ENCODE measurements around the gene TOP3A. TPM values are rescaled to one million over a fixed set of nuclear protein-coding genes. Genes with fewer than 3 reads are reported as not detected.

The TOP3A gene
- total RNA-seq, 3 donors from 2014 or later (not counting 1 experiment from before 2014, with no cell fraction given): 38.1 to 59.7 (median 53.2) TPM

DNA sequence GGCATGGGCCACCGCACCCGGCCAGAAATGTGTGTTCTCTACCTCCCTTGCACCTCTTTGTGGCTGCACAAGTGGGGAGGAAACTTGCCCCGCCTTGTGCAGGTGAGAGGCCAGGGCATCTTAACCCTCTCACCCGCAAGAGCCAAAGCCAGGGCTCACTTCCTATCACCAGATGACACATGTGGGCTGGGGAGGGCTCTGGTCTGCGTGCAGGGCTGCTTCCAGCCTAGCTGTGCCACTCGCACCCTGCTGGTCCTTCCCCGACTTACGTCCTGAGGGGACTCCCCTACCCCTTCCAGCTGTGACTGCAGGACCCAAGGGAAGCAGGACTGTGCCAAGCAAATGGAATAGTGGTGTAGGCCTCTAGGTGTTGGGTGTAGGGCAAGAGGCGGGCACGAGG lies 47.4 kb downstream of the TOP3A start:
- H3K36me3 Mint-ChIP-seq: no peaks in the 10 kb centered on the region
- no peak overlapping the region for H3K4me3 Mint-ChIP-seq
- TF ChIP-seq, protein P1, sequence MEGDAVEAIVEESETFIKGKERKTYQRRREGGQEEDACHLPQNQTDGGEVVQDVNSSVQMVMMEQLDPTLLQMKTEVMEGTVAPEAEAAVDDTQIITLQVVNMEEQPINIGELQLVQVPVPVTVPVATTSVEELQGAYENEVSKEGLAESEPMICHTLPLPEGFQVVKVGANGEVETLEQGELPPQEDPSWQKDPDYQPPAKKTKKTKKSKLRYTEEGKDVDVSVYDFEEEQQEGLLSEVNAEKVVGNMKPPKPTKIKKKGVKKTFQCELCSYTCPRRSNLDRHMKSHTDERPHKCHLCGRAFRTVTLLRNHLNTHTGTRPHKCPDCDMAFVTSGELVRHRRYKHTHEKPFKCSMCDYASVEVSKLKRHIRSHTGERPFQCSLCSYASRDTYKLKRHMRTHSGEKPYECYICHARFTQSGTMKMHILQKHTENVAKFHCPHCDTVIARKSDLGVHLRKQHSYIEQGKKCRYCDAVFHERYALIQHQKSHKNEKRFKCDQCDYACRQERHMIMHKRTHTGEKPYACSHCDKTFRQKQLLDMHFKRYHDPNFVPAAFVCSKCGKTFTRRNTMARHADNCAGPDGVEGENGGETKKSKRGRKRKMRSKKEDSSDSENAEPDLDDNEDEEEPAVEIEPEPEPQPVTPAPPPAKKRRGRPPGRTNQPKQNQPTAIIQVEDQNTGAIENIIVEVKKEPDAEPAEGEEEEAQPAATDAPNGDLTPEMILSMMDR (IDR thresholded peaks at IDR 0.05): no peak
- H3K4me3 ChIP-seq (ENCODE audit: low read length): no peak overlapping the region
- H3K27ac Mint-ChIP-seq: no peak overlapping the region
- no peaks in the 10 kb centered on the region for H3K27me3 Mint-ChIP-seq (ENCODE audit: low read depth in 2 of 2)
- intact Hi-C loops (cut with micrococcal nuclease): no loop called here
- H3K27me3 ChIP-seq (ENCODE audit: control insufficient read depth, insufficient read depth, low read length): no peaks in the 10 kb centered on the region
- peak in 2 of 3 donors; percentile 37 to 58 for ATAC-seq
- peak overlapping the region; percentile 11 for H3K27ac ChIP-seq (ENCODE audit: low read length)
- WGBS (ENCODE audit: insufficient coverage): 74% methylated on average over 10 of the region's 10 CpGs
- no peaks in the 10 kb centered on the region for H3K9me3 ChIP-seq (ENCODE audit: control insufficient read depth, insufficient read depth, low read length)
- peaks cover 21% of the 10 kb centered on the region for H3K4me1 ChIP-seq (ENCODE audit: control insufficient read depth, insufficient read depth, low read length)
- H3K9me3 Mint-ChIP-seq: no peaks in the 10 kb centered on the region
- no peak for DNase-seq
- H3K4me1 Mint-ChIP-seq: peaks cover 0 to 3% of the 10 kb centered on the region in 2 donors
- H3K36me3 ChIP-seq (ENCODE audit: control insufficient read depth, insufficient read depth, low read length): peaks cover 18% of the 10 kb centered on the region

DNA sequence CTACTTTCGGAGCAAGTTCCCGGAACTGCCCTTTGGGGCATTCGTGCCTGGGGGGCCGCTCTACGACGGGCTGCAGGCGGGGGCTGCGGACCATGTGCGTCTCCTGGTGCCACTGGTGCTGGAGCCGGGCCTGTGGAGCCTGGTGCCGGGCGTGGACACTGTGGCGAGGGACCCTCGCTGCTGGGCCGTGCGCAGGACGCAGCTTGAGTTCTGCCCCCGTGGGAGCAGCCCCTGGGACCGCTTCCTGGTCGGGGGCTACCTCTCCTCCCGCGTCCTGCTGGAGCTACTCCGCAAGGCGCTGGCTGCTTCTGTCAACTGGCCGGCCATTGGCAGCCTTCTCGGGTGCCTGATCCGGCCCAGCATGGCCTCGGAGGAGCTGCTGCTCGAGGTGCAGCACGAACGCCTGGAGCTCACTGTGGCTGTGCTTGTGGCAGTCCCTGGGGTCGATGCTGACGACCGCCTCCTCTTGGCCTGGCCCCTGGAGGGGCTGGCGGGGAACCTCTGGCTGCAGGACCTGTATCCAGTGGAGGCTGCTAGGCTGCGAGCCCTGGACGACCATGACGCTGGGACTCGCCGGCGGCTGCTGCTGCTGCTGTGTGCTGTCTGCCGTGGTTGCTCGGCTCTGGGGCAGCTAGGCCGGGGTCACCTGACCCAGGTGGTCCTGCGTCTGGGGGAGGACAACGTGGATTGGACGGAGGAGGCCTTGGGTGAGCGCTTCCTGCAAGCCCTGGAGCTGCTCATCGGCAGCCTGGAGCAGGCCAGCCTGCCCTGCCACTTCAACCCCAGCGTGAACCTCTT lies 50.7 kb downstream of the TOP3A start:
- no peaks in the 10 kb centered on the region for H3K9me3 Mint-ChIP-seq
- Histone ChIP-seq H3K9me3 (ENCODE audit: control insufficient read depth, insufficient read depth, low read length) (no peaks in the 10 kb centered on the region), H3K4me3 (ENCODE audit: low read length) (no peak overlapping the region), H3K4me1 (ENCODE audit: control insufficient read depth, insufficient read depth, low read length) (peaks cover 47% of the 10 kb centered on the region), H3K27ac (ENCODE audit: low read length) (no peak overlapping the region), H3K27me3 (ENCODE audit: control insufficient read depth, insufficient read depth, low read length) (no peaks in the 10 kb centered on the region), H3K36me3 (ENCODE audit: control insufficient read depth, insufficient read depth, low read length) (peaks cover 18% of the 10 kb centered on the region)
- no peak overlapping the region for H3K4me3 Mint-ChIP-seq
- H3K4me1 Mint-ChIP-seq: peaks cover 5 to 19% of the 10 kb centered on the region in 2 donors
- no peak for ATAC-seq
- H3K27me3 Mint-ChIP-seq (ENCODE audit: low read depth in 2 of 2): no peaks in the 10 kb centered on the region
- intact Hi-C loops (cut with micrococcal nuclease): no loop called here
- 97% methylated on average over 50 of the region's 50 CpGs for WGBS (ENCODE audit: insufficient coverage)
- H3K27ac Mint-ChIP-seq: no peak overlapping the region
- no peak for DNase-seq
- H3K36me3 Mint-ChIP-seq: no peaks in the 10 kb centered on the region
- TF ChIP-seq, protein P1 (IDR thresholded peaks at IDR 0.05): no peak

DNA sequence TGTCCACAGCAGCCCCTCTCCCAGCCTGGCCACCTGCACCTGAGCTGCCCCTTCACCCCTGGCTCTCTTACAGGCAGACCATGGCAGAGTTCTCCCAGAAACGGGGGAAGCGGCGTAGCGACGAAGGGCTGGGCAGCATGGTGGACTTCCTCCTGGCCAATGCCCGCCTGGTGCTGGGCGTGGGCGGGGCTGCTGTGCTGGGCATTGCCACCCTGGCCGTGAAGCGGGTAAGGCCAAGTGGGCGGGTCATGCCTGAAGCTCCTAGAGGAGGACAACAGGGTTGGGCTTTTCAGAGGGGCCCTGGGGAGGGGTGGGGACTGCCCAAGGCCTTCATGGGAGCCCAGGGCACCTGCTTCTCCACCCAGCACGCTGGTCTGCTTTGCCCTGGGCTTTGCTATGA lies 52.2 kb downstream of the TOP3A start:
- Histone ChIP-seq H3K4me1 (ENCODE audit: control insufficient read depth, insufficient read depth, low read length) (peaks cover 47% of the 10 kb centered on the region), H3K4me3 (ENCODE audit: low read length) (no peak overlapping the region), H3K27ac (ENCODE audit: low read length) (no peak overlapping the region), H3K9me3 (ENCODE audit: control insufficient read depth, insufficient read depth, low read length) (no peaks in the 10 kb centered on the region), H3K36me3 (ENCODE audit: control insufficient read depth, insufficient read depth, low read length) (peaks cover 18% of the 10 kb centered on the region), H3K27me3 (ENCODE audit: control insufficient read depth, insufficient read depth, low read length) (no peaks in the 10 kb centered on the region)
- H3K27me3 Mint-ChIP-seq (ENCODE audit: low read depth in 2 of 2): no peaks in the 10 kb centered on the region
- ATAC-seq (no peak), DNase-seq (no peak)
- intact Hi-C loops (cut with micrococcal nuclease): no loop called here
- TF ChIP-seq, protein P1 (IDR thresholded peaks at IDR 0.05): no peak
- H3K27ac Mint-ChIP-seq: no peak overlapping the region
- no peaks in the 10 kb centered on the region for H3K36me3 Mint-ChIP-seq
- H3K9me3 Mint-ChIP-seq: no peaks in the 10 kb centered on the region
- no peak overlapping the region for H3K4me3 Mint-ChIP-seq
- 95% methylated on average over 12 of the region's 12 CpGs for WGBS (ENCODE audit: insufficient coverage)
- peaks cover 10 to 24% of the 10 kb centered on the region in 2 donors for H3K4me1 Mint-ChIP-seq

Data from natural killer cell (primary cell).